T-helper 1 cell treated with Interleukin-12 subunit alpha and Interleukin-12 subunit beta and Interleukin-4 antibody, amounts not matched to agents 30 μg/mL and 1 μg/mL, for 36 hours (primary cell): ENCODE data around the gene ROS1.
"Not testable (repeated sequence)": the region's sequence is repeated elsewhere in the genome, so short reads cannot be mapped to it uniquely, and the experiment has no call there.

ENCODE experiments used
- H3K27ac Mint-ChIP-seq: one replicate; pipeline ENCODE4 v1.8.0; 2021; ENCODE audit warnings: mild to moderate bottlenecking, mixed read lengths
- H3K27me3 Mint-ChIP-seq: one replicate; pipeline ENCODE4 v1.8.0; 2021; ENCODE audit warnings: low read depth, mixed read lengths
- H3K36me3 Mint-ChIP-seq: one replicate; pipeline ENCODE4 v1.8.0; 2021; ENCODE audit warnings: low read depth, mixed read lengths
- H3K4me1 Mint-ChIP-seq: one replicate; pipeline ENCODE4 v1.8.0; 2021; ENCODE audit warnings: low read depth, mixed read lengths
- H3K4me3 Mint-ChIP-seq: one replicate; pipeline ENCODE4 v1.8.0; 2021; ENCODE audit warnings: mild to moderate bottlenecking, moderate library complexity, mixed read lengths
- H3K9me3 Mint-ChIP-seq: one replicate; pipeline ENCODE4 v1.8.0; 2021; ENCODE audit warnings: mixed read lengths

ROS1 gene

GRCh38 chr6:117425431-117426153 lies at the start of gene ROS1:
Gene ROS1 (minus strand): TSS chr6:117425942. CDS start chr6:117425656, 286 bp downstream.
- no peaks in the 10 kb centered on the region for H3K9me3 Mint-ChIP-seq
- no peaks in the 10 kb centered on the region for H3K36me3 Mint-ChIP-seq
- no peak within 1 kb of the TSS for H3K27ac Mint-ChIP-seq
- no peaks in the 10 kb centered on the region for H3K4me1 Mint-ChIP-seq
- no peak within 1 kb of the TSS for H3K4me3 Mint-ChIP-seq
- peaks cover 26% of the 10 kb centered on the region for H3K27me3 Mint-ChIP-seq

GRCh38 chr6:117473401-117473800 lies 47.7 kb upstream of the ROS1 start:
- Mint-ChIP-seq H3K27me3 (peaks cover 58% of the 10 kb centered on the region), H3K27ac (no peak overlapping the region), H3K4me1 (peaks cover 15% of the 10 kb centered on the region), H3K4me3 (no peak overlapping the region), H3K36me3 (peaks cover 3% of the 10 kb centered on the region), H3K9me3 (no peaks in the 10 kb centered on the region)

GRCh38 chr6:117472667-117473066 lies 46.9 kb upstream of the ROS1 start:
- Mint-ChIP-seq H3K9me3 (no peaks in the 10 kb centered on the region), H3K4me1 (peaks cover 15% of the 10 kb centered on the region), H3K4me3 (no peak overlapping the region), H3K27me3 (peaks cover 56% of the 10 kb centered on the region), H3K36me3 (peaks cover 3% of the 10 kb centered on the region), H3K27ac (no peak overlapping the region)

- Mint-ChIP-seq H3K27ac (no peak overlapping the region), H3K27me3 (peaks cover 51% of the 10 kb centered on the region), H3K9me3 (no peaks in the 10 kb centered on the region), H3K4me1 (peaks cover 23% of the 10 kb centered on the region), H3K4me3 (no peak overlapping the region), H3K36me3 (peaks cover 3% of the 10 kb centered on the region)
These were observed 44.0 kb upstream of the ROS1 start for GRCh38 chr6:117469791-117470190.

GRCh38 chr6:117469356-117469755 lies 43.6 kb upstream of the ROS1 start:
- H3K4me3 Mint-ChIP-seq, result no peak overlapping the region
- H3K36me3 Mint-ChIP-seq, result peaks cover 3% of the 10 kb centered on the region
- peaks cover 26% of the 10 kb centered on the region for H3K4me1 Mint-ChIP-seq
- H3K27ac Mint-ChIP-seq, result no peak overlapping the region
- peaks cover 51% of the 10 kb centered on the region for H3K27me3 Mint-ChIP-seq
- H3K9me3 Mint-ChIP-seq, result no peaks in the 10 kb centered on the region

- not testable (repeated sequence) for H3K27ac Mint-ChIP-seq, H3K4me3 Mint-ChIP-seq, H3K9me3 Mint-ChIP-seq, H3K36me3 Mint-ChIP-seq
- peaks cover 27% of the 10 kb centered on the region for H3K4me1 Mint-ChIP-seq
- H3K27me3 Mint-ChIP-seq, result peaks cover 43% of the 10 kb centered on the region
These were observed 42.8 kb upstream of the ROS1 start for GRCh38 chr6:117468527-117468926.

- Mint-ChIP-seq H3K9me3 (no peaks in the 10 kb centered on the region), H3K27me3 (peaks cover 43% of the 10 kb centered on the region), H3K27ac (no peak overlapping the region)
These were observed 42.1 kb upstream of the ROS1 start for GRCh38 chr6:117467876-117468275.

GRCh38 chr6:117465691-117466090 lies 39.9 kb upstream of the ROS1 start:
- H3K36me3 Mint-ChIP-seq, result no peaks in the 10 kb centered on the region
- no peaks in the 10 kb centered on the region for H3K9me3 Mint-ChIP-seq
- H3K27ac Mint-ChIP-seq, result no peak overlapping the region
- no peak overlapping the region for H3K4me3 Mint-ChIP-seq
- peaks cover 23% of the 10 kb centered on the region for H3K4me1 Mint-ChIP-seq
- peaks cover 36% of the 10 kb centered on the region for H3K27me3 Mint-ChIP-seq

More at GRCh38 chr6:117467876-117468275, 42.1 kb upstream of the ROS1 start:
- H3K4me3 Mint-ChIP-seq, result no peak overlapping the region
- peaks cover 27% of the 10 kb centered on the region for H3K4me1 Mint-ChIP-seq
- peaks cover 3% of the 10 kb centered on the region for H3K36me3 Mint-ChIP-seq

- Mint-ChIP-seq H3K36me3 (no peaks in the 10 kb centered on the region), H3K9me3 (no peaks in the 10 kb centered on the region), H3K4me1 (peaks cover 20% of the 10 kb centered on the region), H3K4me3 (no peak overlapping the region), H3K27me3 (peaks cover 34% of the 10 kb centered on the region), H3K27ac (no peak overlapping the region)
These were observed 39.0 kb upstream of the ROS1 start for GRCh38 chr6:117464700-117465099.

GRCh38 chr6:117463762-117464665 lies 38.3 kb upstream of the ROS1 start:
- Mint-ChIP-seq H3K27ac (no peak overlapping the region), H3K27me3 (peaks cover 32% of the 10 kb centered on the region), H3K4me3 (no peak overlapping the region)

GRCh38 chr6:117459204-117459944 lies 33.6 kb upstream of the ROS1 start:
- H3K4me1 Mint-ChIP-seq, result peaks cover 1% of the 10 kb centered on the region
- H3K9me3 Mint-ChIP-seq, result no peaks in the 10 kb centered on the region
- H3K27me3 Mint-ChIP-seq, result peaks cover 31% of the 10 kb centered on the region
- no peak overlapping the region for H3K27ac Mint-ChIP-seq
- no peak overlapping the region for H3K4me3 Mint-ChIP-seq
- no peaks in the 10 kb centered on the region for H3K36me3 Mint-ChIP-seq

More at GRCh38 chr6:117463762-117464665, 38.3 kb upstream of the ROS1 start:
- no peaks in the 10 kb centered on the region for H3K9me3 Mint-ChIP-seq
- H3K4me1 Mint-ChIP-seq, result peaks cover 13% of the 10 kb centered on the region
- H3K36me3 Mint-ChIP-seq, result no peaks in the 10 kb centered on the region

- H3K4me3 Mint-ChIP-seq, result no peak overlapping the region
- H3K27me3 Mint-ChIP-seq, result peaks cover 42% of the 10 kb centered on the region
These were observed 31.3 kb upstream of the ROS1 start for GRCh38 chr6:117456998-117457397.

GRCh38 chr6:117456250-117456649 lies 30.5 kb upstream of the ROS1 start:
- Mint-ChIP-seq H3K27me3 (peaks cover 47% of the 10 kb centered on the region), H3K36me3 (no peaks in the 10 kb centered on the region), H3K4me1 (no peaks in the 10 kb centered on the region), H3K9me3 (no peaks in the 10 kb centered on the region), H3K27ac (no peak overlapping the region), H3K4me3 (no peak overlapping the region)

More at GRCh38 chr6:117456998-117457397, 31.3 kb upstream of the ROS1 start:
- no peaks in the 10 kb centered on the region for H3K36me3 Mint-ChIP-seq
- H3K4me1 Mint-ChIP-seq, result no peaks in the 10 kb centered on the region
- H3K9me3 Mint-ChIP-seq, result no peaks in the 10 kb centered on the region
- H3K27ac Mint-ChIP-seq, result no peak overlapping the region

- Mint-ChIP-seq H3K36me3 (no peaks in the 10 kb centered on the region), H3K9me3 (no peaks in the 10 kb centered on the region), H3K27ac (no peak overlapping the region), H3K4me3 (no peak overlapping the region), H3K4me1 (no peaks in the 10 kb centered on the region), H3K27me3 (peaks cover 63% of the 10 kb centered on the region)
These were observed 25.9 kb upstream of the ROS1 start for GRCh38 chr6:117451671-117452070.
